Measurements from ENCODE around the gene VAT1L.

DNA sequence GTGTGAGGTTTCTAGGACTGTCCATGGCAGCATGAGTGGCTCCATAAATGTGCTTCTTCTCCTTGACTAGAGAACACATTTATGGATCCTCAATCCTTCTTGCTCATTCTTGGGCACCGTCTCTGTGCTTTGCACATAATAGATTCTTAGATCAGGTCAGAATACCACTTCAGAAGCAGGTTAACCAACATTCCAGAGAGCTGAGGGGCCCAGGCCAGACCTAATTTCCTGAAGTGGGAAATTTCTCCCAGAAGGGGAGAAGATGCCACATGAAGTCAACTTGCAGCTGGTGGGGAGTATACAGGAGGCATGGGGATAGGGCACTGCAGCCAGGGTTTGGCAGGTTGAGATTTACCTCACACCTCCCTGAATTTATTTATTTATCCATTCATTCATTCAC is 24.4 kb upstream of the VAT1L start:
- TF ChIP-seq, protein P1, sequence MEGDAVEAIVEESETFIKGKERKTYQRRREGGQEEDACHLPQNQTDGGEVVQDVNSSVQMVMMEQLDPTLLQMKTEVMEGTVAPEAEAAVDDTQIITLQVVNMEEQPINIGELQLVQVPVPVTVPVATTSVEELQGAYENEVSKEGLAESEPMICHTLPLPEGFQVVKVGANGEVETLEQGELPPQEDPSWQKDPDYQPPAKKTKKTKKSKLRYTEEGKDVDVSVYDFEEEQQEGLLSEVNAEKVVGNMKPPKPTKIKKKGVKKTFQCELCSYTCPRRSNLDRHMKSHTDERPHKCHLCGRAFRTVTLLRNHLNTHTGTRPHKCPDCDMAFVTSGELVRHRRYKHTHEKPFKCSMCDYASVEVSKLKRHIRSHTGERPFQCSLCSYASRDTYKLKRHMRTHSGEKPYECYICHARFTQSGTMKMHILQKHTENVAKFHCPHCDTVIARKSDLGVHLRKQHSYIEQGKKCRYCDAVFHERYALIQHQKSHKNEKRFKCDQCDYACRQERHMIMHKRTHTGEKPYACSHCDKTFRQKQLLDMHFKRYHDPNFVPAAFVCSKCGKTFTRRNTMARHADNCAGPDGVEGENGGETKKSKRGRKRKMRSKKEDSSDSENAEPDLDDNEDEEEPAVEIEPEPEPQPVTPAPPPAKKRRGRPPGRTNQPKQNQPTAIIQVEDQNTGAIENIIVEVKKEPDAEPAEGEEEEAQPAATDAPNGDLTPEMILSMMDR (IDR thresholded peaks at IDR 0.05): no peak
- TF ChIP-seq POLR2A (IDR thresholded peaks at IDR 0.05): no peak

Measured in adrenal gland (tissue), 5 donors.